Urothelium cell line (cell line): ENCODE measurements around the gene SLC1A7.

Experiments used
- DNase-seq: peaks from one replicate; pipeline ENCODE4 v3.0.0; 2011; ENCODE audit warnings: low spot score, mixed read lengths
- FAIRE-seq: peaks from 2 replicates; lab custom pipeline; 2011; peaks lifted over from hg19 to GRCh38; lab: Jason Lieb, UNC

The SLC1A7 gene

DNA sequence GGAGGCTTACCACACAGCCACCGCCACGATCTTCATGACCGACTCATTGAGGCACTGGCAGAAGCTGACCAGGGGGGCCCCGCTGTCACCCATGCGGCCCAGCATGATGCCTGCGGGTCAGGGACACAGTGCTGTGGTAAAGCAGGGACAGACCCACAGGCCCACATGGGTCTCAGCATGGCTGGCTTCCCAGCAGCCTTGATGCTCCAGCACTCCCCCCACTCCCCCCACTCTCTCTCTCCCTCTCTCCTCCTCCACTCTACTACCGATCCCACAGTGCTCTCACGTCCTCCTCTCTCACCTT lies 49.0 kb downstream of the SLC1A7 start:
- FAIRE-seq = no peak
- no peak for DNase-seq

DNA sequence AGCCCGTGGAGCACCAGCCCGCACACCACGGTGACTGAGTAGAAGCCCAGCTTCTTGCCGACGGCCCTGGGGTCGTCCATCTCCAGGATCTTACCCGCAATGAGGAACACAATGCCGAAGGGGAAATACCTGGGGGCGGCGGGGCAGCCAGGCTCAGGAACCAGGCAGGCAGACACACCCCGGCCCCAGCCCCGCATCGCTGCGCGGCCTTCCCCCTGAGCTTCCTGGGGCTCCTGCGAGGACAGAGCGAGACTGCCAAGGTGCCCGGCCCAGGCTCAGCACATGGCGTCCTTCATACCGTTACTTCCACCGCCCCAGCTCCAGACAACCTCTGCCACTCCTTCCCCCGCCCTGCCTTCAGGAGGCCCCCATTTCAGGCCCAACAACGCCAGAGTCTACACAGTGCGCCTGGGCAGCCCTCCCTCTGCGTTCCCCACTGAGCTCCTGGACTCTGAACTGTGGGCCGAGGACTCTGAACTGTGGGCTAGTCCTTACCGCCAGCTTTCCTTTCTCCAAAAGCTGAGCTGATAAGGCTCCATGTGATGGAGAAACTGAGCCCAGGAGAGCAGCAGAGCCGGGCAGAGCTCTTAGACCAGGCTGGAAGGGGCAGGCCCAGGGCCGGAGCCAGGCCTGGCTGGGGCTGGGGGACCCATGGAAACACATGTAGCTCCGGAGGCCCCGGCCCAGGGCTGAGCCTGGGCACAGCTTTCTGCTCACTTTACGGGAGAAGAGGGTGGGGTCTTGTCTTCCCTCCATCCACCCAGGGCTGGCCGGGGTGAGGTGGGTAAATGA lies 49.6 kb downstream of the SLC1A7 start:
- no peak for DNase-seq
- no peak for FAIRE-seq

DNA sequence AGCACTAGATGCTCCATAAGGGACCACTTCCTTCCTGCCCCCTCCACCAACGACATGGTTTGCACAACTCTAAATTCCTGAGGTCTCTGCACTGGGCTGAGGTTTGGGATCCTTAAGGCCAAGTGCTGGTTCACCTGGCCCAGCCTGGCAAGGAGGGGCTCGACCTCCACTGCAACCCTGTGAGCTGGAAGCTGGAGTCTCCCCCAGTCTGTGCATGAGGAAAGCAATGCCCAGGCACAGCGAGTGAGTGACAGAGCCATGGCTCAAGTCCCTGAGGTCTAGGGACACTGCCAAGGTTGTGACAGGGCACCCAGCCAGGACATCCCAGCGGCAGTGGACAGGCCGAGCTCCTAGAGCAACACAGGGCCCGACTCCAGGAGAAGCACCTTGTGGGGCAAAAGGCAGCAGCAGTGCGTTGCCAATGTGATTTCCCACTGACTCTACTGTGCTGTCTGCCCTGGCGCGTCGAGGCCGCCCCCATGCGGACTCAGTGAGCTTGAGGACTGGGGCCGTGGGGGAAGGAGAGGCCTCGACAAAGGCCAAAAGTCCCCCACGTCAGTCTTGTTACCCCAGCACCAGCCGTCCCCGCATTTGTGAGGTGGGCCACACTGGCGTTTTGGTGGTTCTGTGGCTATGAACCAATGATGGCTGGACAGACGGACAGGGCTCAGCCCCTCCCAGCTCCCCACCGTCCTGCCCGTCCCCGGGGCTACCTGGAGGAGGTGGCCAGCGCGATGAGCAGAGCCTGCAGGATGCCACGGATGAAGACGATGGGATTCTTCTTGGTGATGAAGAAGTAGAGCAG lies 50.4 kb downstream of the SLC1A7 start:
- DNase-seq (peak; percentile 60), FAIRE-seq (peak; percentile 30)

DNA sequence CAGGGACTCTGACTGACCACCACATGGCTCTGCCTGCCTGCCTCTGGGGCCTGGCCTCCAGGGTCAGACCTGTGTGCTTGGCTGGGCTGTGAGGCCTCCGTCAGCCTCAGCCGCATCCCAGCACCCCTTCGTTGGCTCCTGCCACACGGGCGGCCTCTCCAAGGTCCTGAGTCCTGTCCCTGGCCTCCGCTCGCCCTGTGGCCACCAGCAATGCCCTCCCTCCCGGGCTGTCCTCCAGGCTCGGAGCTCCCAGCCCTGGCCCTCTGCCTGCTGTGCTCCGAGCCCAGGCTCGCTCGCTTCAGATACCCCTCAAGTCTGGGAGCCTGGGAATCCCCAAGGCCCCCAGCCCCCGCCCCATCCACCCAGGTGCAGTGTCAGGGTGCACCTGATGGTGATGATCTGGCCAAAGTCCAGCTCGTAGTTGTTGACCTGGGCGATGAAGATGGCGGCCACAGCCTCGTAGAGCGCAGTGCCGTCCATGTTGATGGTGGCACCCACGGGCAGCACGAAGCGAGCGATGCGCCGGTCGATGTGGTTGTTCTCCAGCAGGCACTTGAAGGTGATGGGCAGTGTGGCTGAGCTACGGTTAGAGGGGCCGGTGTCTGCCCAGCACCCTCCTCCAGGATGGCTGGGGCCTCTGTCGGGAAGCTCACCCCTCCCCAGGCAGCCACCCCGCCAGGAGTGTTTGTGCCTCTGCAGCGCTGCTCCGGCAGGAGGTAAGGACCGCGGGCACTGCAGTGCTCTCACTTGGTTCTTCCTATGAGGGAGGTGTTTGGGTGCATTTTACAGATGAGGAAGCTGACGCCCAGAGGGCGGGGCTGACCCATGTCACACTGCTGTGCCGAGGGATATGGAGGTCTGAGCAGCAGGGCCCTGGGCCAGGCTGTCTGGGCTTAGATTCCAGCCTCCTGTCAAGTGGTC lies 52.0 kb downstream of the SLC1A7 start:
- DNase-seq (no peak), FAIRE-seq (peak; percentile 61)

DNA sequence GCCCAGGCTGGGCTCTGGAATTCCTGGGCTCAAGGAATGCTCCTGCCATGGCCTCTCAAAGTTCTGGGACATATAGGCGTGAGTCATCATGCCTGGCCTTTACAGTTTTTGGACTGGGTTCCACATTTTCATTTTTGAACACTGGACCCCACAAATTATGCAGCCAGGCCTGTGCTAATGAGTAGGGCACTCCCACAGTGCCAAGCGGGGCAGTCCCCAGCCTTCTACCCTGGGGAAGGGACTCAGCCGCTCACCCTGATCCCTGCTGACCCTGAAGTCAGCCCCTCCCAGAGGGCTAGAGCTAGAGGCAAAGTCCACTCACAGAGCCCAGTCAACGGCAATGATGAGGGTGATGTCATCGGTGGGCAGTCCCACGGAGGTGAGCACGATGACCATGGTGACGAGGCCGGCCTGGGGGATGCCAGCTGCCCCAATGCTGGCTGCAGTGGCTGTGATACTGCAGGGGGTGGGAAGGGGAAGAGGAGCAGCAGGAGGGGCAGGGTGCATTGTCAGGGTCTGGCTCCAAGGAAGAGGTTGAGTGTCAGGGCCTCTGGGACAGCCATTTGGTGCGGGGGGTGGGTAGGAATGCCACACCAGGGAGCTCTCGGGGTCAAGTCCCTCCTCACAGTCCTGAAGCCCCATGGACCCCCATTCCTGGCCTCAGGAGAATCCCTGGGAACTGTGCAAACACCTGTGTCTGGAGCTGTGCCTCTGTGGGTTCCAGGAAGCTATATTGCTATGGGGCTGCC lies 52.8 kb downstream of the SLC1A7 start:
- DNase-seq (no peak), FAIRE-seq (no peak)

DNA sequence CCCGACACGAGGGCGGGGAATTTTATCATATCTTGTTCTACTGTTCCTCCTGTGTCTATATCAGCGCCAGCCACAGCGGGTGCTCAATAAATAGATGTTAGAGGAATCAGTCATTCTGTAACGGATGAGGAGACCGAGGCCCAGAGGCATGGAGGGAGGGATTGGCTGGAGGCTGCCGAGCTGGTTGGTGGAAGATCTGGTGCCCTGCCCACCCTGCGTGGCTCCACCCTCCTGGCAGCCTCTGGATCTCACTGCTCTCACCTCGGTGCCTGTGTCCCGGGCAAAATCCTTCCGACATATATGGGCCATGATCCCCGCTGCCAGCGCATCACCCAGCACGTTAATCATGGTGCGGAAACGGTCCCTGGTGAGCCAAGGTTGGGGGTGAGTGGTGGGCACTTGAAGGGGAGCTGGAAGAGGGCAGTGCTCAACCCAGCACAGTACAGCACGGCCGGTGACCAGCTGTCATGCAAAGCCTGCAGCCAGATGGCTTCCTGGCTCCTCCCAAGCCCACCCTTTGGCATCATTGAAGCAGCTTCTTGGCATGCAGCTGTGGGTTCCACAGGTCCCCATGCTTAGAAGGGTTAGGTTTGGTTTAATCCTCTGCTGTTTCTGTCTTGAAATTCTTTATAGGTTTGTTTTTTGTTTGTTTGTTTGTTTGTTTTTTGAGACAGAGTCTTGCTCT lies 53.7 kb downstream of the SLC1A7 start:
- FAIRE-seq (no peak), DNase-seq (no peak)

DNA sequence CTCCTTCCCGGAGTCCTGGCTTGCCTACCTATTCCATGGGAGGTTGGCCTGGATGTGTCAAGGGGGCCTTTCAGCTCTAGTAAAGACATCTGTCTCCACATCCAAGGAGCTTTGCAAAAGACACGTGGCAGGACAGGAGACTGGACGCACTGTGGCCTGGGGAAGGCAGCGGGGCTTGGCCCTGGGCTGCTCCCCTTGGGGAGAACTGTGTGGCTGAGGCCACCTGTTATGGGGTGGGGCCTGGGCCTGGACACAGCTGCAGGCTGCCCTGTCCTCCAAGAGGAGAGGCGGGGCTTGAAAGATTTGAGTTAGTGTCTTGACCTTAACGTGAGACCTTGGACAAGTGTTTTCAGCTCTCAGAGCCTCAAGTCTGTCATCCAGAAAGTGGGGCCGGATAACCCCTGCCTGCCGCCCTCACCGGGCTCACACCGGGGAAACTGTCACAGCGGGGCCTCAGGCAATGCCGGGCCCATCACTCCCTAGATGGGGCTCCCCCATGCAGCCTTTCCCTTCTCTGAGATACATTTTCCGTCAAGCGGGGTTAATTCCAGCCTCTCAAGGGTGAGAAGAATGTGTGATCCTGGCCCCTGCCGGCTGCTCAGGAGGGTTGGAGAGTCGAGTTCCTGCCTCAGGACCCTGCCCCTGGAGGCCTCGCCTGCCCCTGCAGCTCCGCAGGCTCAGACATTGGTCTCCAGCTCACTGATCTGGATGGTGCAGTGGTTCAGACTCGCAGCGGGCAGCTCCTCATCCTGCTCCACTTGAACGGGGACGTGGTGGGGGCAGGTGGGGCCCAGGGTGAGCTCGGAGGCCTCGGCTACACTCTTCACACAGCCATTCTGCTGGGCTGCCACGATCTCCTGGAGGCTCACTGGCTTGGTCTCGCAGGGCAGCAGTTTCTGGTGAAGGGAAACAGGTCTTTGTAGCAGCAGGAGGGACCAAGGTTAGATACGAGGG lies 54.8 kb downstream of the SLC1A7 start:
- DNase-seq = no peak
- FAIRE-seq = no peak

DNA sequence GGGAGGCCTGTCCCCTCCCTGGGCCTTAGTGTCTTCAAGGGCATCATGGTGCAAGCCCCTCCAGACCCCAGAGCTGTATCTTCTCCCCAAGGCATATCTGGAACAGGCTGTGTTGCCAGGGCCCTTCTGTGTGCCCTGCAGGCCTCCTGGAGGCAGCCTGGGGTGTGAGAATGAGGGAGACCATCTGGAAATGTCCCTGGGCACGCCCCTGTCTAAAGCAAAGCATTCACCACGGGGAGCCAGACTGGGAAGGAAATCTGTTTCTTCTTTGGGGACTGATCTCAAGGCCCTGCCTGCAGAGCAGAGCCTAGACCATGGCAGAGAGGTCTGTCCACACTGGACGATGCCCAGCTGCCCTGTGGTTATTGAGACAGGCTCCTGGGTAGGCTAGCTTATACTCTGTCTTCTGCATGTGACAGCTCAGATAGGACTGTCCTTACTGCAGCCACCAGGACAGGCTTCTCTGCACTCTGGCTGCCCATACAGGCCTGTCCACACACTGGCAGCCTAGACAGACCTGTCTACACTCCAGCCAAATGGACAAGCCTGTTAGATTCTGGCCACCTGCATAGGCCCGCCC lies 55.9 kb downstream of the SLC1A7 start:
- FAIRE-seq (no peak), DNase-seq (no peak)

DNA sequence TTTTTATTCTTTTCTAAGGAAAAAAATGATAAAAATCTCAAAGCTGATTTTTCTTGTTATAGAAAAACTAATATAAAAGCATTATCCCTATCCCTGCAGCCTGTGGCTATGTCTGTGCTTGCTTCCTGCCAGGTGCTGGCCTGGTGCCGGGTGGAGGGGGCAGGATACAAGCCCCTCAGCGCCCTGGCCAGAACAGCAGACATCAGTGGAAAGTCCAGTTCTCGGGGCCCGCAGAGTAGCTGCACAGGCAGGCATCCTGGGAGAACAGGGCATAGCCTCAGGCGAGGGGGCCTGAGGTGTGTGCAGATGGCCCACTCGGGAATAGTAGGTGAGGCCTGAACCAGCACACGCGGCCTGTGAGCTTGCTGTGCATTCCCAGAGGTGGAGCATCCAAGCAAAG lies 57.0 kb downstream of the SLC1A7 start:
- FAIRE-seq (no peak), DNase-seq (no peak)

DNA sequence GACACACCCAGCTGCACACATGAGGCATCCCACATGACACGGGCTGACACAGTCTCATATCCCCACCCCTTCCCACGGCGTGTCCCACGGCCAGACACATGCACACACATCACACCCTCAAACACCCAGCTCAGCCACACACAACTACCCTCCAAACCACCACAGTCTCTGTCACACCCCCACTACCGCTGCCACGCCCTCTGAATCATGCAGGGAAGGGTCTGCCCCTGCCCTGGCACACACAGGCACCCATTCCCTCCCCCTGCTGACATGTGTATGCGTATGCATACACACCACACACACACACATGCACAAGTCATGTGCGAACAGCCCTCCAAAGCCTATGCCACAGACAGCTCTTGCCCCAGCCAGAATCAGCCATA lies 57.9 kb downstream of the SLC1A7 start:
- DNase-seq (no peak), FAIRE-seq (peak; percentile 44)

DNA sequence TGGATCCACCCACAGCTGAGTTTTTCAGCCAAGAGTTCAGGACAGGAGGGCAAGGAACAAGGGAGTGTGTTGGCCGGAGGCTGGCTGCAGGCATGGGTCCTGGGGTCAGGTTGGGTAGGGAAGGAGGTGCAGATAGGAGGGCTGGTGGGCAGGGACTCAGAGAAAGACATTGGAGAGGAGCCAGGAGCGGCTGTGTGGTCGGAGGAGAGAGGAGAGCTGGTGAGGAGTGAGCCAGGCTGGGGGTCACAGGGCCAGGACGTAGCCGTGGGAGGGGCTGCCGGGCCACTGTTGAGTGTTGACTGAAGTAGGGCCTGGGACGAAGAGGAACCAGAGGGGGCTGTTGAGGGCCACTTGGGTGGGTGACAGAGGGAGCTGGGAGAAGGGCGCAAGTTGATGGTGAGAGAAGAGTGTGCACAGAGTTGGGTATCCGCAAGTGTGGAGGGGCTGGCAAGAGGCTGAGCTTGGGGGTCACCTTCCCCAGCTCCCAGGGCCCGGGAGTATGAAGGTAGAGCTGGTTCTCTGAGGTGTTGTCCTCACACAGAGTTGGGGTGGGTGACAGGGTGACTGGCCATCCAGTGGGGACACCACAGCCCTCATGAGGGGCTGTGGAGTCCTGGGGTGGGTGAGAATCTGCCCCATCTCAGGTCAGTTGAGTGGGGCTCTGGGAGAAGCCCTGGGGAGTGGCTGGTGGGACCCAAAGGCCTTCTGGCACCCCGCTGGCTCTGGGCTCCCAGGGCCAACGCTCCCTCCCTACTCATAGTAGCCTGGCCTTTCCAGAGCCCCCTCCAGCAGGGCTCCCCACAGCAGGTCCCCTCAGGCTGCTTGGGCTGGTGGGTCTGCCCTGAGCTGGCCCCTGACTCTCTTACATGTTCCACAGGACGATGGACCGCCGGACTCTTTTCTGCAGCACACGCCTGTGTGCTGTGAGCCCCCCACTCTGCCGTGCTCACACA lies 58.5 kb downstream of the SLC1A7 start:
- FAIRE-seq = no peak
- no peak for DNase-seq

DNA sequence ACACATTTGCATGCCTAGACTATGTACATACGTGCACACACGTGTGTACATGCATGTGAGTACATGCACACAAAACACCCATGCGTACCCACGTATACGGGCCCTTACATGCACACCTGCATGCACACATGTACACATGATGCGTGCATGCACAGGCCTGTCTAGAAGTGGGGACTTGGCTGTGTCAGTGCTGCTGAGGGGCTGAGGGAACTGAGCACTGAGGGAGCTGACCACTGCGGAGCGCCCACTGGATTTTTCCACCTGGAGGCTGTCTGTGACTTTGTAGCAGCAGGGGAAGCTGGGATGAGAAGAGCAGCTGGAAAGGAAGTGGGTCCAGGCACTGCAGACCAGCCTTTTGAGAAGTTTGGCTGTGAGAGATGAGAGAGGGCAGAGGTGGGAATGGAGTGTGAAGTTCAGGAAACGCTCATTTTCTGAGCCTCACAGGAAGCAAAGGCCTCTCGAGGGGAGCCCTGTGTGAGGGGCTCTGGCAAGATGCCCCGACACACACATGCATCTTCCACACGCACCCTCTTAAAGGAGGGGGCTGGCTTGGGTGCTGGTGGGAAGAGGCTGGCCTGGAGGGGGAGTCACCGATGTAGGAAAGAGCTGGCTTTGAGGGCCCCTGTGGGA lies 59.5 kb downstream of the SLC1A7 start:
- no peak for FAIRE-seq

DNA sequence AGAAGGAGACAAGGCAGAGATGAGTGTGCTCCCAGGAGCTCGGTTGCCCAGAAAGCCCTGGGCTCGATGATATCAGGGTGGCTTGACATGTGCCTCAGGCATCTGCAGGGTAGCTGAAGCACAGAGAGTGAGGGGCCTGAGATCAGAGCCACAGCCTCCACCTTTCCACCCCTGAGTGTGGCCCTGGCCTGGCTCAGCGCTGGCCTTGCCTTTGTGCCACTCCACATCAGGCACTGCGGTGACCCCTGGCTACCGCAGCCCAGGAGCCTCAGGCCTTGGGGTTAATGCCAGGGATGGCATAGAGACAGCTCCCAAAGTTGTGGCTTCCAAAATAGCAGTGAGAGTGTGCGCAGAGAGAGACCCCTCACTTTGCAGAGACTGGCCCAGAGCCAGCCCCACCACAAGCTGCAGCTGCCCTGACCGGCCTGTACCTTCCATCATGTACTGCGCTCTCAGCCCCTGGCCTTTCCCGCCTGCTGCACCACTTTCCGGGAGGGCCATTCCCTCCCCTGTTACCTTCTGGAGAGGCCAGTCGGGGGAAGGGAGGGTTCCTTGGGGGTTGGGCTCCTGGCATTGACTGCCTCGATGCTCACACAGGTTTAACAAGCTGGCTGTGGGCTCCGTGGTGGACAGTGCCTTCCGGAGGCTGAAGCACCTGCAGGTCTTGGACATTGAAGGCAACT lies 60.9 kb downstream of the SLC1A7 start:
- DNase-seq (no peak), FAIRE-seq (no peak)

More for the DNA sequence above, 59.5 kb downstream of the SLC1A7 start:
- no peak for DNase-seq

DNA sequence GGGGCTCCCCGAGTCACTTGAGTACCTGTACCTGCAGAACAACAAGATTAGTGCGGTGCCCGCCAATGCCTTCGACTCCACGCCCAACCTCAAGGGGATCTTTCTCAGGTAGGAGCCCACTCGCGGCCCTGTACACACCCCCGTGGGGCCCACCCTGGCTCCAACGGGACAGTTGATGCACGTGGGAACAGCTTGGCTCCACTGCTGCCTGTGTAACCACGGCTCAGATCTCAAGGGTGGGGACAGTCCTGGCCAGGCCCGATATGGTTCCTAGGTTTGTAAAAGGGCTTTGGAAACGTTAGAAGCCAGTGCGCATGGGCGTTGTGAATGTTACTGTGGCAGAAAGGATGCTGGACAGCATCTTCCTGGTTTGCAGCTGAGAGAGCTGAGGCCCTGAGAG lies 61.7 kb downstream of the SLC1A7 start:
- DNase-seq = no peak
- FAIRE-seq = peak; percentile 23

DNA sequence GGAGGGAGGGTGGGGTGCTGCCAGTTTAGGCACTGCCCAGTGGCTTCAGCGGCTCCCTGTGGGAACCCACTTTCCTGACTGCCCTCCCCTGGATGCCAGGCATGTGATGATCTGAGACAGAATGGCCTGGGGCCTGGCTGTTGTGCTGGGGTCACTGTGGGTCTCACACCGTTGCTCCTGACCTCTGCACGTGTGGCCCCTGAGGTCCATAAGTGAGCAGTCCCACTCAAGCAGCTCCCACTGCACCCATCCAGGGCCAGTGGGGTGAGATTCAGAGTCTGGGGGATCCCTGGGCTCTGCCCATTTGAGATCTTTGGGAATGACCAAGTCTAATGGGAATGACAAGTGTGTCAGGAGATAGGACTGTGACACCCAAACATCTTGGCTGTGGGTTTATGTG lies 62.4 kb downstream of the SLC1A7 start:
- FAIRE-seq = no peak
- no peak for DNase-seq

DNA sequence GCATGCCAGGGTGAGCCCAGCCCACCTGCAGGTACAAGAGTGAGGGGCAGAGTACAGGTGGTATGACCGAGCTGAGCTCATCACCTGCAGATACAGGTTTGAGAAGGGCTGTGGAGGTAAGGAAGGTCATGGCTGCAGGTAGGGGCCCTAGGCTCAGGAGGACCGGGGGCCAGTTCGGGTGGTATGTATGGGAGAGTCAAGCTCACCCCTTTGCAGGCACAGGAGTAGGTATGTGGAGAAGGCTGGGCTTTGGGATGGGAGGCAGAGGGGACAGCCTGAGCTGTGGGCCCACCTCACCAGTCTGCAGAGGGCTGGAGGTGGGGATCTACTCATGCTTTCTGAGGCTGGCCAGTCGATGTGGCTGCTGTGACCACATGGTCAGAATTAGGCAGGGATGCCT lies 63.2 kb downstream of the SLC1A7 start:
- DNase-seq = no peak
- no peak for FAIRE-seq
